ENCODE results near the gene NECAB3. TPM values are rescaled to one million over a fixed set of nuclear protein-coding genes. Genes with fewer than 3 reads are reported as not detected.
"Not testable (repeated sequence)": the region's sequence is repeated elsewhere in the genome, so short reads cannot be mapped to it uniquely, and the experiment has no call there.

NECAB3 gene
- total RNA-seq, 1 donor from 2014 or later, result 27.0 TPM

DNA sequence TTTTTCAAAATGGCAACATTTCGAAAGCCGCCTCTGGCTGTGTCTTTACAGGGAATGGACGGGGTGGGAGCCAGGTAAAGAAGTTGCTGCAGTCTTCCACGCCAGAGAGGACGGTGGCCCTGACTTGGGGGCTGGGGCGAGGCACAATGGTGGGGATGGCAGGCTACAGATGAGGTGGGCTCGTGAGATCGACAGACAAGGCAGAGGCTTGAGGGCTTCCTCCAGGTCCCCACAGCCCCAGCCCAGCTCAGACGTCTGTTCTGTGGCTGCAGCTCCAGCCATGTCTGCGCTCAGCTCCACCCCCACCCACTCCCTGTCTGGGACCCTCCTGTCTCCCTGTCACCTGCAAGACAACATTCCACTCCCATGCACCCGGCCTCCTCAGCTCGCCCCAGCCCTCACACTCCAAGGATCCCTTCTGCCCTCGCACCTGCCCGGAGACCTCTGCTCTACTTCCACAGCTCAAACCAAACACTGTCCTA is 19.5 kb downstream of the NECAB3 start:
- no peaks in the 10 kb centered on the region for H3K36me3 Mint-ChIP-seq (ENCODE audit: low read depth)
- DNase-seq (ENCODE audit: low spot score), result no peak
- no peak overlapping the region for H3K27ac Mint-ChIP-seq
- H3K4me1 Mint-ChIP-seq (ENCODE audit: low read depth), result peaks cover 19% of the 10 kb centered on the region
- H3K9me3 Mint-ChIP-seq, result no peaks in the 10 kb centered on the region
- no peak overlapping the region for H3K4me3 Mint-ChIP-seq (ENCODE audit: low read depth)
- no peaks in the 10 kb centered on the region for H3K27me3 Mint-ChIP-seq (ENCODE audit: low read depth)
- intact Hi-C loops (cut with micrococcal nuclease), result no loop called here

DNA sequence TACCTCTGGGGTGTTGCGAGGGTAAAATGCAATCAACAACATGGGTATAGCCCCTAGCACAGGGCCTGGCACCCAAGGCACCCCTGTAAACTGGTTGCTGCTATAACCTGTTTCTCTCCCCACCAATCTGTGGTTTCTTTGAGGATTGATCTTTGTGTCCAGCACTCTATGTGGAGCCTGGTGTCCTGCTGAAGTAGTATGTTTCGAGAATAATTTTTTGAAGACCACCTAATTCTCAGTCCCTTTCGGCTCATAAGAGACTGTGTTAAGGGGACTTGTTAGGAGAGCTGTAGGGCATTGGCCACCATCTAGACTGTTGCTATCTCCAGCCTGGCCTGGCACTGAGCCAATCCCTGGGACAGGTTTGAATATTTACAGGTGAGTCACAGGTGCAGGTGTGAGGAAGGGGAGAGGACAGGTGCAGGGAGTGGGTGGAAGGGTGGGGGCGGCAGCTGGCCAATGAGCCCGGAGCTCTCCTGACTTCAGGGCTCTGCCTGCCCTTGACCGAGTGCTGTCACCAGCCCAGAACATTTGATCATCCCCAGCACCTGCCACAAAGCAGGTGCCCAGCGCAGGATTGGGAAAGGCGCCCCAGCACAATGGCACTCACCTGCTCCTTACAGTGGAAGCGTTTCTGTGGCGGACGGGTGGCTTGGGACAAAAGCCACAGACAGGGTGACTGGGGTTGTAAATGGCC is 20.2 kb downstream of the NECAB3 start:
- Mint-ChIP-seq H3K27ac (peak overlapping the region; percentile 12), H3K27me3 (ENCODE audit: low read depth) (no peaks in the 10 kb centered on the region), H3K4me1 (ENCODE audit: low read depth) (peaks cover 22% of the 10 kb centered on the region), H3K36me3 (ENCODE audit: low read depth) (no peaks in the 10 kb centered on the region), H3K4me3 (ENCODE audit: low read depth) (no peak overlapping the region), H3K9me3 (no peaks in the 10 kb centered on the region)
- intact Hi-C loops (cut with micrococcal nuclease), result loop anchor here (1.0 to 2.0 kb wide), 2 partner anchors 21 to 197 kb away; no protein-coding TSS in a partner anchor
- DNase-seq (ENCODE audit: low spot score), result no peak

DNA sequence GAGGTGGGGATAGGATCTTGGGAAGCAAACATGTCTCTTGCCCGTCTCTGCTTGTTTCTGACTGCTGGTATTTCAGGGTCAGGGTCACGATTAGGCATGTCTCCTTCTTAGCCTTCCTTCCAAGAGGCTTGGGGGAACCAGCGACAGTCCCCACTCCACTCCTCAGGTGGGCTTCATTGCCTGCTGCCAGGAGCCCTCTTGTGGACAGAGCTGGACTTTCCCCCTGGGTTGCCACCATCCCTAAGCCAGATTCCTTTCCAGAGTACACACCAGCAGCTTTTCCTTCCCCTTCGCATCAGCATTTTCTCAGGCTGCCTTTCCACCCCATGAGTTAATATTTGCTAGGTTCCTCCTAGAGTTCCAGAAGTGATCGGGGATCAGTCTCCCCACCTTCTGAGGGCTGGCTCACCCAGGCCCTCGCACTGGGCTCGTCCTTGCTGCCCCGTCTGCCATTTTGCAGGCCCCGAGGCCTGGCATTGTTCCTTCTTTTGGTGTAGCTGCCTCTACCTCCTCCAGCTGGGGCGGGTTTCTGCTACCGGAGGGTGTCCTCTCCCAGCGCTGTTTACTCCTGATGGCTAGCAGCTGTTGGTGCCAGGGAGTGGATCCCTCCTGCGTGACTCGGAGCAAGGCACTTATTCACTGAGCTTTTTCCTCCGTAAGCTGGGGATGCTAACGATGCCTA is 20.9 kb downstream of the NECAB3 start:
- H3K36me3 Mint-ChIP-seq (ENCODE audit: low read depth), result no peaks in the 10 kb centered on the region
- H3K4me1 Mint-ChIP-seq (ENCODE audit: low read depth), result peaks cover 22% of the 10 kb centered on the region
- no peak for DNase-seq (ENCODE audit: low spot score)
- H3K27me3 Mint-ChIP-seq (ENCODE audit: low read depth), result no peaks in the 10 kb centered on the region
- intact Hi-C loops (cut with micrococcal nuclease), result loop anchor here (1.0 to 2.0 kb wide), 2 partner anchors 20 to 197 kb away; no protein-coding TSS in a partner anchor
- H3K4me3 Mint-ChIP-seq (ENCODE audit: low read depth), result no peak overlapping the region
- no peaks in the 10 kb centered on the region for H3K9me3 Mint-ChIP-seq
- no peak overlapping the region for H3K27ac Mint-ChIP-seq

DNA sequence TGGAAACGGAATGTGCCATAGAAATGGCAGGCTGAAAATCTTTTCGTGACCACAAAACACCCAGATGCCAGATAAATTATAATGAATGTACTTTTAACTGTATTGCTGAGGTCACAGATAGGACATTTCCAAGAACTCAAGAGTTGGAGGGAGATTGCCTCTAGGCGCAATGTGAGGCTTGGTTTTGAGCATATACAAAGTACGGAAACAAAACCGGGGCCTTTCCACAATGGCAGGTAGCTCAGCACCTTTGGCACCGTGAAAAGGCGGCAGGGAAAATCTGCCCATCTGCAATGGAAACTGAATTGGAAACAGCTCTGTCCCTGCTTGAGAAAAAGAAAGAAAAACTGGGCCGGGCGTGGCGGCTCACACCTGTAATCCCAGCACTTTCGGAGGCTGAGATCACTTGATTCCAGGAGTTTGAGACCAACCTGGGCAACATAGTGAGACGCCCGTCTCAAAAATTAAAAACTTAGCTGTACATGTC is 22.6 kb downstream of the NECAB3 start:
- Mint-ChIP-seq H3K4me3 (ENCODE audit: low read depth) (no peak overlapping the region), H3K4me1 (ENCODE audit: low read depth) (peaks cover 29% of the 10 kb centered on the region), H3K36me3 (ENCODE audit: low read depth) (no peaks in the 10 kb centered on the region), H3K9me3 (no peaks in the 10 kb centered on the region), H3K27ac (no peak overlapping the region), H3K27me3 (ENCODE audit: low read depth) (no peaks in the 10 kb centered on the region)
- intact Hi-C loops (cut with micrococcal nuclease), result loop anchor here (2.0 kb wide), 1 partner anchor 195 kb away; no protein-coding TSS in a partner anchor
- DNase-seq (ENCODE audit: low spot score), result no peak

DNA sequence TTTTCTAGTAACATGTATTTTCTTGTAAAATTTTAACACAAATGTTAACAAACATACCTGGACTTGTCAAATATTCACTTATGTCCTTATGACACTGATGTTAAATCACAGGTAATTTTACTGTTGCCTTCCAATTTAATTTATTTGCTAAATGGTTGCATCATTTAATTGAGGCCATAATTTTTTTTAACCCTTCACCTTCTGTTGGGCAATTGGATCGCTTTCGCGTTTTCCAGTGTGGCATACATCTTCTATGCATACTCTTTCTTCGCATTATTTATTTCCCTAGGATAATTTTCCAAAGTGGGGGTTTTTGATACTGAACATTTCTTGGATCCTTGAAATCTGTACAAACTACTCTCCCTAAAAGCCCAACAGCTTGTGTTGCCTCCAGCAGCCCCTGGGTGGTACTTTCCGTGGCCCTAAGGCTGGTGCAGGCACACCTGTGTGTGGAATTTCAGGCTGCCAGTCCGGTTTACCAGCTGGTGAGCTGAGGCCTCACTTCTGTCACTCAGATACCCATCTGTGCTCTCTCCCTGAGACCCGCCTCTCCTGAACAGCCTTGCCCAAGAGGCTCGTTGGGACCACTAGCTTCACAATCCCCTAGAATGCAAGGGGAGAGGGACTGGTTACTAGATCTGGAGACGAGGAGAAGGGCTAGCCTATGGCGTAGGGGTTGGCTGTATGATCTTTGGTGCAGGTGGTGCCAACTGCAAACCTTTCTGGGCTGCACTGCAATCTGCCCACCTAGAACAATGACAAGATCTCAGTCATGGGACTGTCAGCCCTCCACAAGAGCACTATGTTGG is 23.3 kb downstream of the NECAB3 start:
- Mint-ChIP-seq H3K27me3 (ENCODE audit: low read depth) (no peaks in the 10 kb centered on the region), H3K36me3 (ENCODE audit: low read depth) (peaks cover 3% of the 10 kb centered on the region), H3K4me1 (ENCODE audit: low read depth) (peaks cover 29% of the 10 kb centered on the region), H3K9me3 (no peaks in the 10 kb centered on the region), H3K27ac (no peak overlapping the region), H3K4me3 (ENCODE audit: low read depth) (no peak overlapping the region)
- no peak for DNase-seq (ENCODE audit: low spot score)
- intact Hi-C loops (cut with micrococcal nuclease), result no loop called here

DNA sequence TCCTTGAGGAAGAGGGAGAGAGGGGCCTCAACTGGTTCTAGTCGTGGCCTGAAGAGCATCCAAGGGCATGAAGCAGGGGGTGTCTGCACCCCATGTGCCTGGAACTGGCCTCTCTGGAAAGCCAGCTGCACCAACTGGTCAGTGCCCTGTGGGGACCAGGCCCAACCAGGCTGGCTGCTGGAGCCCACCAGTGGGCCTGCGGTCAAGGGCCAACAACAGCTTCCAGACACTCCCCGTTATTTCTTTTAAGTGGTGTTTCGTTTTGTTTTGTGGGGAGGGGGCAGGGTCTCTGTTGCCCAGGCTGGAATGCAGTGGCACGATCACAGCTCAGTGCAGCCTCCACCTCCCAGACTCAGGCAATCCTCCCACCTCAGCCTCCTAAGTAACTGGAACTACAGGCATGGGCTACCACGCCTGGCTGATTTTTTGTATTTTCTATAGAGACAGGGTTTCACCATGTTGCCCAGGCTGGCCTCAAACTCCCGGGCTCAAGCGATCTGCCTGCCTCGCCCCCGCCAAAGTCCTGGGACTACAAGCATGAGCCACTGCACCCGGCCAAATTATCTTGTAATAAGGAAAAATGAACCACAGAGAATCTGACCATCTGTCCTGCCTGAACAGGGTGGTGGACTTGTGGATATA is 24.0 kb downstream of the NECAB3 start:
- no peak overlapping the region for H3K4me3 Mint-ChIP-seq (ENCODE audit: low read depth)
- peaks cover 29% of the 10 kb centered on the region for H3K4me1 Mint-ChIP-seq (ENCODE audit: low read depth)
- no peaks in the 10 kb centered on the region for H3K9me3 Mint-ChIP-seq
- H3K36me3 Mint-ChIP-seq (ENCODE audit: low read depth), result peaks cover 10% of the 10 kb centered on the region
- no peaks in the 10 kb centered on the region for H3K27me3 Mint-ChIP-seq (ENCODE audit: low read depth)
- no peak for DNase-seq (ENCODE audit: low spot score)
- no peak overlapping the region for H3K27ac Mint-ChIP-seq
- intact Hi-C loops (cut with micrococcal nuclease), result no loop called here

DNA sequence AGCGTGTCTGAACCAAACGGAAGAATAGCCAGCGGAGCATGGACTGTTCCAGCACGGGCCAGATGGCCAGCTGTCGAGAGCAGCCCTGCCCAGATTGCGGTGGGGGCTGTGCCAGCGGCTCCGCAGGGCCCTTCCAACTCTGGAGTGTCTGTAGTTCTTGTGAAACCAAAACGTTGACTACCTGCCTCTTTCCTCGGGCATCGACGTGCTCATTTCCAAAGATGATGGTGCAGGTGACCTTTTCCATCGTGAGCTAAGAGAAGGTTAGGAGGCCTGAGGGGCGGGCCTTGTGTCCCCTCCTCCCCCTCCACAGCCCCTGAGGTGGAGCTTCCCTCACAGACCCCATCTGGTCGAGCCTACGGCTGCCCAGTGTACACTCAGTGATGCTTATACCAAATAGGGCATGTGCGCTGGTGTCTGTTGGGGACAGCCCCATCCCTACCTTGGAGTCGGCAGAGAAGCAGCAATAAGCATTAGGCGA is 25.0 kb downstream of the NECAB3 start:
- H3K36me3 Mint-ChIP-seq (ENCODE audit: low read depth), result peaks cover 18% of the 10 kb centered on the region
- no peak overlapping the region for H3K27ac Mint-ChIP-seq
- H3K4me3 Mint-ChIP-seq (ENCODE audit: low read depth), result no peak overlapping the region
- no peak for DNase-seq (ENCODE audit: low spot score)
- intact Hi-C loops (cut with micrococcal nuclease), result no loop called here
- H3K4me1 Mint-ChIP-seq (ENCODE audit: low read depth), result peaks cover 29% of the 10 kb centered on the region
- no peaks in the 10 kb centered on the region for H3K9me3 Mint-ChIP-seq
- H3K27me3 Mint-ChIP-seq (ENCODE audit: low read depth), result no peaks in the 10 kb centered on the region

DNA sequence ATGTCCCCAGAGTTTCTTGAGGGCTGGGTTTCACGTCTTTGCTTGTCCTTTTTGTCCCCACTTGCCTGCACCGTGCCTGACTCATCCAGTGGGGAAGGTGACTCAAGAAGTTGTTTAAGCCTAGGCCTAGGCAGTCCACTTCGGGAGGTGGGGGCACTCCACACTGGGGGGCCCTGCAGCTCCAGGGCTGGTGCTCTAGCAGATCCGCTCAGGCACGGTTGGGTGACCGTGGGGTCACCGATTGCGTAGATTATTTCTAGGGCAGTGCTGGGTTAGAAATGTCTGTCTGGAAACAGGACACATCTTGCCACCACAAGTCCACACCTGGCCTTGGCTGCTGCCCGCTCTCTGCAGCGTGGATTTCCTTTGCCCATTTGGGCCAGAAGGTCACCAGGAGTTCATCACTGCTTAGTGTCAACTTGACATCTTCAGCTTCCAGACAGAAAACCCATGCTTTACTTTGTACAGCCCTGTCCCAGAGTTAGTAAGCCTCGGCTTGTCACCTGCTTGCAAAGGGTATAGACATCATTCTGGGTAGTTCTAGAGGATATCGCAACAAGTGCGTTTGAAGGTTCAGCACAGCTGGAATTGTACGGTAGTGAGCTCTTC is 25.7 kb downstream of the NECAB3 start:
- H3K4me3 Mint-ChIP-seq (ENCODE audit: low read depth), result no peak overlapping the region
- intact Hi-C loops (cut with micrococcal nuclease), result no loop called here
- H3K4me1 Mint-ChIP-seq (ENCODE audit: low read depth), result peaks cover 29% of the 10 kb centered on the region
- H3K27ac Mint-ChIP-seq, result no peak overlapping the region
- H3K36me3 Mint-ChIP-seq (ENCODE audit: low read depth), result peaks cover 18% of the 10 kb centered on the region
- H3K27me3 Mint-ChIP-seq (ENCODE audit: low read depth), result no peaks in the 10 kb centered on the region
- no peak for DNase-seq (ENCODE audit: low spot score)
- H3K9me3 Mint-ChIP-seq, result no peaks in the 10 kb centered on the region

DNA sequence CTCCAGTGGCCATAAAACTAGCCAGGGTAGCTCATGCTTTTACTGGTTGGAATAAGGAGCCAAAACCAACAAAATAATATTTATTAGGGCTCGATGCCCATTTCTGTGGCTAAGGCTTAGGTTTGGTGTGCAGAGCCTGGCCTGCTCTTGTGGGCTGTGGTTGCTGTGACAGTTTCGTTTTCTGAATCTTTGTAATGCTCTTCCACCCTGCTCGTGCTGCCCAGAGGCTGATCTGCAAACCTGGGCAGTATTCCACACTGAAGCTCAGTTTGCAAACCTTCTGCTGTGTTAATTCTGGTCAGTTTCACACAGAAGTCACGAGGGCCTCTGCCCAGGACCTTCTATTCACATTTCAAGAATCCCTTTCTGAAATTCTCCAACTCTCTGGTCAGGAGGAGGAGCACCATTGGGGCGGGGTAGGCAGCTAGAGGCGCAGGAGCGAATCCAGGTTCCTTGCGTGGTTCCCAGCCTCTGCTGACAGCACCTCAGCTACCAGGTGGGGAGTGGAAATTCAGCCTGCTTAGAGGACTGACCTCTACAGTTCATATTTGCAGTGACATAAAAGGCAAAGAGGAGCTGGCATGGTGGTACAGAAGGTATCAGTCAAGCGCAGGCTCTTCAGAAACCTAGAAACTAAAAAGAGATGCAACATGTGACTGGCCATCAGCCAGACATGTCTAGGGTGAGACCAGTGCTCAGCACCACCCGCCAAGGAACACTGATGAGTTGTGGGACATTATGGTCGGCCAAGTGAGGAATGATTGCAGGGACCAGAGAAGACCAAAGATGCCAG is 26.4 kb downstream of the NECAB3 start:
- no peak overlapping the region for H3K4me3 Mint-ChIP-seq (ENCODE audit: low read depth)
- peaks cover 18% of the 10 kb centered on the region for H3K36me3 Mint-ChIP-seq (ENCODE audit: low read depth)
- H3K27ac Mint-ChIP-seq, result no peak overlapping the region
- H3K9me3 Mint-ChIP-seq, result no peaks in the 10 kb centered on the region
- H3K4me1 Mint-ChIP-seq (ENCODE audit: low read depth), result peaks cover 23% of the 10 kb centered on the region
- intact Hi-C loops (cut with micrococcal nuclease), result no loop called here
- no peaks in the 10 kb centered on the region for H3K27me3 Mint-ChIP-seq (ENCODE audit: low read depth)
- no peak for DNase-seq (ENCODE audit: low spot score)

DNA sequence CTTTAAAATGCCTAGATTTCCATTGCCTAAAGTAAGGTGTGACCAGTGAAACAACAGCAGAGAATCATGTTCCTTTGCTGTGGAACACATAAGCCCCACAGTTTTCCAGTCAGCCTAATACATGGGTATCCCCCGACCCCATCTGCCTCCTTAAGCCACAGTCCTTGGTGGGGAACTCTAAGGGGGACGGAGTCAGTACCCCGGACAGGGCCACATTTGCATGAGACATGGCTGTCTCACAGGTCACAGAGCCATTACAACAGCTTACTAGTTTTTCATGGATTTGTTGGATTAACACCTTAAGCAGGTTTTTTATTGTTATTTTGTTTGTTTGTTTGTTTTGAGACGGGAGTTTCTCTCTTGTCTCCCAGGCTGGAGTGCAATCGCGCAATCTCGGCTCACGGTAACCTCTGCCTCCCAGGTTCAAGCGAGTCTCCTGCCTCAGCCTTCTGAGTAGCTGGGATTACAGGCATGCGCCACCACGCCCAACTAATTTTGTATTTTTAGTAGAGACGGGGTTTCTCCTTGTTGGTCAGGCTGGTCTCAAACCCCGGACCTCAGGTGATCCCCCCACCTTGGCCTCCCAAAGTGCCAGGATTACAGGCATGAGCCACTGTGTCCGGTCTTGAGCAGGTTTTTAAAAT is 27.1 kb downstream of the NECAB3 start:
- H3K27ac Mint-ChIP-seq; H3K9me3 Mint-ChIP-seq; H3K27me3 Mint-ChIP-seq (ENCODE audit: low read depth); DNase-seq (ENCODE audit: low spot score); intact Hi-C loops (cut with micrococcal nuclease); H3K4me3 Mint-ChIP-seq (ENCODE audit: low read depth): not testable (repeated sequence)
- Mint-ChIP-seq H3K4me1 (ENCODE audit: low read depth) (peaks cover 19% of the 10 kb centered on the region), H3K36me3 (ENCODE audit: low read depth) (peaks cover 18% of the 10 kb centered on the region)

DNA sequence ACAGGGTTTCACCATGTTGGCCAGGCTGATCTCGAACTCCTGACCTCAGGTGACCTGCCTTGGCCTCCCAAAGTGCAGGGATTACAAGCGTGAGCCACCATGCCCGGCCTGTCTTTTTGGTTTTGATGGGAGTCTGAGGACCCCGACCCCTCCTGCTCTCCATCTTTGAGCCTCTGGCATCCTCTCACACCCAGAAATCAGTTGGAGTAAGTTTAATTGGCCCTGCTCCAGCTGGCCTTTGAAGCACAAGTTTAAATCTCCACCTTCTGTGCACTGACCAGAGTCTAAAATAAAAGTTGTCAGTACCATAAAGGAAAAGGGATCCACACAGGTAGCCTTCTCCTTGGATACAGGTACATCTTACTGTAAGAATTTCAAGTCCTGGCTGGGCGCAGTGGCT is 28.0 kb downstream of the NECAB3 start:
- peaks cover 10% of the 10 kb centered on the region for H3K4me1 Mint-ChIP-seq (ENCODE audit: low read depth)
- intact Hi-C loops (cut with micrococcal nuclease), result no loop called here
- no peak overlapping the region for H3K4me3 Mint-ChIP-seq (ENCODE audit: low read depth)
- no peaks in the 10 kb centered on the region for H3K27me3 Mint-ChIP-seq (ENCODE audit: low read depth)
- peaks cover 22% of the 10 kb centered on the region for H3K36me3 Mint-ChIP-seq (ENCODE audit: low read depth)
- H3K27ac Mint-ChIP-seq, result no peak overlapping the region
- H3K9me3 Mint-ChIP-seq, result no peaks in the 10 kb centered on the region
- no peak for DNase-seq (ENCODE audit: low spot score)

Data from activated T-helper 2 cell treated with anti-CD3 and anti-CD28 coated beads, Interferon-gamma antibody, Interleukin-2, Interleukin-4, amounts not matched to agents 10 μg/mL and 5 μg/mL and 100 μg/mL, durations not matched to agents 14 hours and 24 hours and 36 hours (primary cell).